Muscle of leg (tissue), 11 donors: Measurements from ENCODE around the gene RNU6-7. TPM values are rescaled to one million over a fixed set of nuclear protein-coding genes. Genes with fewer than 3 reads are reported as not detected.

Source experiments
- DNase-seq: peaks from one replicate; pipeline ENCODE4 v3.0.0; 2013
- H3K27ac ChIP-seq: one replicate; pipeline ENCODE4 v1.5.1; 2013; ENCODE audit warnings: mild to moderate bottlenecking, low read length, control low read depth
- H3K27me3 ChIP-seq: one replicate; pipeline ENCODE4 v1.6.1; 2013; ENCODE audit warnings: low read length; ENCODE audit not compliant: control insufficient read depth, insufficient read depth
- H3K36me3 ChIP-seq: one replicate; pipeline ENCODE4 v1.6.1; 2013; ENCODE audit warnings: low read length; ENCODE audit not compliant: control insufficient read depth, insufficient read depth
- H3K4me1 ChIP-seq: one replicate; pipeline ENCODE4 v1.6.1; 2013; ENCODE audit warnings: low read length; ENCODE audit not compliant: control insufficient read depth, insufficient read depth
- H3K4me3 ChIP-seq: one replicate; pipeline ENCODE4 v1.5.1; 2013; ENCODE audit warnings: low read length, control low read depth
- H3K9me3 ChIP-seq: replicated peaks from 2 replicates; pipeline ENCODE4 v1.6.1; 2013; ENCODE audit warnings: low read depth, low read length; ENCODE audit not compliant: control insufficient read depth
- WGBS: methylation state at CpG from one replicate; pipeline ENCODE4 v1.1.5; 2013; ENCODE audit warnings: missing lambda C conversion rate; ENCODE audit not compliant: insufficient coverage; 5-methylcytosine and 5-hydroxymethylcytosine counted together
- polyA plus RNA-seq, 8 donors: library from polyadenylated mRNA; unstranded; fragments of 120-200 nt; gene quantifications; one replicate each; pipeline versions ENCODE4 v1.2.1 to v1.2.3, GENCODE V29; 2013; ENCODE audit warnings: inconsistent platforms in 1 of 8, low replicate concordance in 1 of 8; ENCODE audit not compliant: insufficient read length in 8 of 8, insufficient read depth in 1 of 8
- total RNA-seq: library from RNA; stranded (reverse); fragments of 120-200 nt; gene quantifications from one replicate; pipeline ENCODE4 v1.2.4, GENCODE V29; 2013

The RNU6-7 gene
- total and polyA plus RNA-seq, 9 donors, result not detected

GRCh38 chr14:32190673-32191072, 11.2 kb upstream of the RNU6-7 start:
- no peak overlapping the region for H3K27ac ChIP-seq
- H3K36me3 ChIP-seq, result no peaks in the 10 kb centered on the region
- peak; percentile 44 for DNase-seq
- no peaks in the 10 kb centered on the region for H3K4me1 ChIP-seq
- H3K9me3 ChIP-seq, result no peaks in the 10 kb centered on the region
- WGBS, result no CpG with 5 or more reads among the region's 3 CpGs
- no peaks in the 10 kb centered on the region for H3K27me3 ChIP-seq
- H3K4me3 ChIP-seq, result no peak overlapping the region

DNA sequence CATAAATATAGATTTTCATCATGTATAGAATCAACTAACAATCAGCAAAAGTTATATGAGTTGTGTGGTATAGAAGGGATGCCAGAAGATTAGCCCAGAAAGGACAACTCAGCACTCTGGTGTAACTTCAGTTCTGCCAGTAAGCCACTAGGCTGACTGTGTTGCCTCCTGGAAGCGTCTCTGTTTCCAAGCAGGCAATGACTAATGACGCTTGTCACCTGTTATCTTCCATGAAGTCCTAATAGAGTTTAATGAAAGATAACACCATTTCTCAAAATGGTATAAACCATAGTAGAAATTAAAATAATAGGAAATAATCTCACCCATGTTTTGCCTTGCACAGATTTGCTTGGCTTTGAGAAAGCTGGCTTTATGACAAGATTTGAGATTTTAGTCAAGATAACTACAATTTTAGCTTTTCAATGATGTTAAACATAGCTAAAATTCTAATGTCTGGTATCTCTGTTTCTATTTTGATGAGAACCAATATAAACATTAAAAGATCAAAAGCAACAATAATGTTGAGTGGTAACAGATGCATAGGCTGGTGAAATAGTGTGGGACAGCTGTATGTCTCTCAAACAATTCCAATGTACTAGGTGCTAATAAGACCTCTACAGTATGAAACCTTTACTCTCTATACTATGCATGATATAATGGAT, 9.0 kb upstream of the RNU6-7 start:
- WGBS, result no CpG with 5 or more reads among the region's 2 CpGs
- Histone ChIP-seq H3K9me3 (no peaks in the 10 kb centered on the region), H3K4me1 (no peaks in the 10 kb centered on the region), H3K27ac (no peak overlapping the region), H3K27me3 (no peaks in the 10 kb centered on the region), H3K4me3 (no peak overlapping the region), H3K36me3 (no peaks in the 10 kb centered on the region)
- DNase-seq, result no peak

GRCh38 chr14:32193532-32193931, 8.3 kb upstream of the RNU6-7 start:
- H3K36me3 ChIP-seq, result no peaks in the 10 kb centered on the region
- no peak for DNase-seq
- no peaks in the 10 kb centered on the region for H3K4me1 ChIP-seq
- H3K9me3 ChIP-seq, result no peaks in the 10 kb centered on the region
- H3K27ac ChIP-seq, result no peak overlapping the region
- H3K27me3 ChIP-seq, result no peaks in the 10 kb centered on the region
- WGBS, result 86% methylated on average over 1 of the region's 2 CpGs
- no peak overlapping the region for H3K4me3 ChIP-seq

- no peak overlapping the region for H3K27ac ChIP-seq
- no peaks in the 10 kb centered on the region for H3K9me3 ChIP-seq
- WGBS, result no CpG with 5 or more reads among the region's 1 CpG
- H3K4me1 ChIP-seq, result no peaks in the 10 kb centered on the region
- no peaks in the 10 kb centered on the region for H3K36me3 ChIP-seq
- H3K27me3 ChIP-seq, result no peaks in the 10 kb centered on the region
- H3K4me3 ChIP-seq, result no peak overlapping the region
- DNase-seq, result no peak
These were observed 6.2 kb upstream of the RNU6-7 start for GRCh38 chr14:32195636-32196035.

GRCh38 chr14:32197919-32198318, 3.9 kb upstream of the RNU6-7 start:
- Histone ChIP-seq H3K4me3 (no peak overlapping the region), H3K27me3 (no peaks in the 10 kb centered on the region), H3K4me1 (peaks cover 4% of the 10 kb centered on the region), H3K9me3 (no peaks in the 10 kb centered on the region), H3K27ac (no peak overlapping the region), H3K36me3 (no peaks in the 10 kb centered on the region)
- no CpG with 5 or more reads among the region's 1 CpG for WGBS
- DNase-seq, result no peak

- H3K36me3 ChIP-seq, result no peaks in the 10 kb centered on the region
- peak overlapping the region; percentile 96 for H3K27ac ChIP-seq
These were observed 1.3 kb upstream of the RNU6-7 start for GRCh38 chr14:32200368-32201192.

DNA sequence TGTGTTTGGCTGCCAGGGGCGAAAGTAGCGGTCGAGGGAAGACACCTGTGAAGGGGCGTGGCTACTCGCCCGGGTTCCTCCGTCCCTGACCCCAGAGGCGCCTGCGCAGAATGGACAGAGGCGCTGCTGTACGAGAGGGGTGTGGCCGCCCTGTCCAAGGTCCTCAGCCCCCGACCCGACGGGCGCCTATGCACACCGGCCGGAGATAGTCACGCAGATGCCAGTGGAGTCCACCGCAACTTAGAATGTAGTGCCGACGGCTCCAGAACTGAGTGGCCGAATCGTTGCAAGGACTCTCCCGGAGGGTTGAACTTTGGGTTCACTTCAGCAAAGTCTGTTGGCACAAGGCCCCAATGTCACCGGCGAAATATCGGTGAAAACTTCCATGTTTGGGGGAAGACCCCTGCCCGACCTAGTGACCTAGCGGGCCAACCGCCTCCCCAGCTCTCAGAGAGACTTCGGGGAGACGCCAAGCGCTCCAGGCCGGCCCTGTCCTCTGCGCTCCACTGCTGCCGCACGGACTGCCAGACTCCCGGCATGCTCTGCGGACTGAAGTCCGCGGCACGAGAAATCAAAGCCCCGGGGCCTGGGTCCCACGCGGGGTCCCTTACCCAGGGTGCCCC, 541 bp upstream of the RNU6-7 start:
- WGBS, result 0% methylated on average over 46 of the region's 46 CpGs
- Histone ChIP-seq H3K36me3 (no peaks in the 10 kb centered on the region), H3K27me3 (no peaks in the 10 kb centered on the region), H3K4me3 (peak overlapping the region; percentile 95), H3K4me1 (peaks cover 7% of the 10 kb centered on the region), H3K27ac (peak overlapping the region; percentile 96), H3K9me3 (no peaks in the 10 kb centered on the region)
- peak; percentile 91 for DNase-seq

More at GRCh38 chr14:32200368-32201192, 1.3 kb upstream of the RNU6-7 start:
- peaks cover 7% of the 10 kb centered on the region for H3K4me1 ChIP-seq
- H3K9me3 ChIP-seq, result no peaks in the 10 kb centered on the region
- WGBS, result 0% methylated on average over 1 of the region's 14 CpGs
- peak overlapping the region; percentile 95 for H3K4me3 ChIP-seq
- DNase-seq, result peak; percentile 17
- no peaks in the 10 kb centered on the region for H3K27me3 ChIP-seq

GRCh38 chr14:32202491-32202997, 699 bp downstream of the RNU6-7 start:
- H3K27me3 ChIP-seq, result no peaks in the 10 kb centered on the region
- H3K9me3 ChIP-seq, result no peaks in the 10 kb centered on the region
- peak overlapping the region; percentile 95 for H3K4me3 ChIP-seq
- H3K27ac ChIP-seq, result peak overlapping the region; percentile 96
- H3K36me3 ChIP-seq, result no peaks in the 10 kb centered on the region
- DNase-seq, result peak; percentile 46
- peaks cover 7% of the 10 kb centered on the region for H3K4me1 ChIP-seq
- WGBS, result 0% methylated on average over 4 of the region's 8 CpGs

DNA sequence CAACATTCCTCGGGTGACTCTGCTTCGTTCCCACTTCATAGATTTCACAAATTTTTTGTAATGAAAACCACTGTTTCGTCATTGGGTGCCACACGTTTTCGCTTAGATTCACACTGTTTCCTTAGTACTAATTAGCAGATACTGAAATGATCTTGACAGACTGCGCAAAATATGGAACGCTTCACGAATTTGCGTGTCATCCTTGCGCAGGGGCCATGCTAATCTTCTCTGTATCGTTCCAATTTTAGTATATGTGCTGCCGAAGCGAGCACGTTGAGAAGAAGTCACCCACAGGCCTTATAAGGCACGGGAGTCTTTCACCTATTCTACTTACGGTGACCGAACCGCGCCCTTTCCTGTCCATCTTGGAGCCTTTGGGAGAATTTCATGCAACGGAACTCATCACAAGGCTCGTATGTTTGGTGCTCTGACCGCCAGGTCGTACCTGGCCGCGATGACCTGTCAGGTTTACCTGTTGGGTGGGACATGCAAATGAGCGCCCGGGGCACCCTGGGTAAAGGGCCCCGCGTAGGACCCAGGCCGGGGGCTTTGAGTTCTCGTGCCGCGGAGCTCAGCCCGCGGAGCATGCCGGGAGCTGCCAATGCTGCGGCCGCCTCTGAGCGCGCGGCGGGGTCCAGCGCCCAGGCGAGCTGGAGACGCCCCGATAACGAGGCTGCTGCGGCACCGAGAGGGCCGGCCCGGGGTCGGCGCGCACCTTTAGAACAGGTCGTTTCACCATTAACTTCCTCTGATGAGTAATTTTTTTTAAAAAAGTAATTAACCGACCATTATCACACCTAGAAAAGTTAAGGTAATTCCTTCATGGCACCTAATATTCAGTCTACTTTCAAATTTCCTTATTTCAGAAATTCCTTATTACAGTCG, 1.4 kb downstream of the RNU6-7 start, which contains the start of gene RNU6-8:
Gene RNU6-8, minus strand, starts transcription at position 272 of the 885 bp plus-strand sequence.
- DNase-seq, result peak; percentile 95
- Histone ChIP-seq H3K4me1 (peaks cover 7% of the 10 kb centered on the region), H3K36me3 (no peaks in the 10 kb centered on the region), H3K4me3 (peak within 1 kb of the TSS; percentile 95), H3K27ac (peak within 1 kb of the TSS; percentile 96), H3K9me3 (no peaks in the 10 kb centered on the region), H3K27me3 (no peaks in the 10 kb centered on the region)
- WGBS, result 0% methylated on average over 46 of the region's 57 CpGs
